Middle frontal gyrus (tissue), 1 donor: Measurements from ENCODE around the gene RARA.

Experiments
- DNase-seq: peaks from one replicate; pipeline ENCODE4 v3.0.0-alpha.2; 2015; ENCODE audit warnings: low spot score; ENCODE audit errors: extremely low spot score

The RARA gene

DNA sequence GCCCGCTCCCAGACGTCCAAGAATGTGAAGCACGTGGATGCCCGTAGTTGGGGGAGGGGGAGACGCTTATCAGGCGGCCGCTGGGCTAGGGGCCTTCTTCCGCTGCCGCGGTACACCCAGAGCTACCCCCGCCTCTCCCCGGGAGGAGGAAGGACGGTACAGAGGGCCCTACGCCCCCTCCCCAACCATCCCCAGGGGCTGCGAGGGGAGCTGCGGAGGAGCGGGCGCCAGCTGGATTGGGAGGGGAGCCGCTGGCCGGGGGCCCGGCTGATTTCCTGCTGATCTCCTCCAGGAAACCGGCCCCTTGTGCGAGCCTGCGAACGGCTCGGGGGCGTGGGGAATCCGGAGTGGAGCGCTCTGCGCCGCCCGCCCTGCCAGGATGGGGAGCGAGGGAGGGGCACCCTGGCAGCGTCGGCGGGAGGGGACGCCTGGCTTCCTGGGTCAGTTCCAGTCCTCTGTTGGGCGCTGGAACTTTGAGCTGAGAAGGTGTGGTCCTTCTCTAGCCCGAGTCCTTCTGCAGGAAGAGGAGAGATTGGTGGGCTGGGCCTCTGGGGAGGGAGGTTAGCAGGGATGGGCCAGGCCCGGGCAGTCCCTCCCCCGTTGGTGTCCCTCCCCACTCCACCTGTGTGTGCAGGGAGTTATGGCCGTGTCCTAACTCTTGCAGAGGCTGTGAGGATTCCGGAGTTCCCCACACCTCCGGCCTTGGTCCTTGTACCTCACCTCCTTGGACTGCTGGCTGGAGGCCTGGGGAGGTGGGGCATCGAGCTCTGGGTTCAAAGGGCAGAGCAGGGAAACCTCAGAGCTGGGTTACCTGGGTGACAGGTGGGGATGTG is 36.4 kb downstream of the RARA start:
- no peak for DNase-seq

DNA sequence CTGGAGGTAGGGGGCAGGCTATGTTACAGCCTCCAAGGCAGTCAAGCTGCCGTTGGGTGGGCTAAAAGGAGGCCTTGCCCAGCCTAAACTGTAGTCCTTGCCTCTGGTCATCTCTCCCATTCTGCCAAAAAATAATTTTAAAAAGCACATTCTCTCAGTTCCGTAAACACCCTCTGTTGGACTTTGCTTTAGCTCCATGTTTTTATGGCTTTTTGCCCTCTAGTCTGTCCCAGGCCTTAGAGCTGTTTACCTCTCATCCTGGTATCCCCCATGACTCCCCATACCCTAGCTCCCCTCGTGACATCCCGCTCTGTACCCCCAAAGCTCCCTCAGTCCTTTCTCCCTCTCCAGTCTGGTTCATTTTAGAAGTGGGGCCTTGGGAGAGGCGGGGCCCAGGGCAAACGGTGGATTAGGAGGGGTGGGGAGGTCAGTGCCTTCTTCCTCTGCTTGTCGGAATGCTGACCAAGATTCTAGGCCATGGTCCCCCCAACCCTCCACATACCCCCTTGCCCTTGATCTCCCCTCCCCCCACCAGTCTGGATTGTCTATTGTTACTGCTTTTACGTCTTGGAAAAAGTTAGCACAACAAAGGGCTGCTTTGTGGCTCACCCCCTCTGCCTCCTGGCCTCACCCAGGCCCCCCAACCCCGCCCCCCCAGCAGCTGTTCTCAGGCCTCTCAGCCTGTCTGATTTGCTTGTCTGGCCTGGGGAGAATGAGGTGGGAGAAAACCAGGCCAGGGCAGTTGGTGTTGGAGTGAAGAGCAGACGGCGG is 37.2 kb downstream of the RARA start:
- DNase-seq: no peak

DNA sequence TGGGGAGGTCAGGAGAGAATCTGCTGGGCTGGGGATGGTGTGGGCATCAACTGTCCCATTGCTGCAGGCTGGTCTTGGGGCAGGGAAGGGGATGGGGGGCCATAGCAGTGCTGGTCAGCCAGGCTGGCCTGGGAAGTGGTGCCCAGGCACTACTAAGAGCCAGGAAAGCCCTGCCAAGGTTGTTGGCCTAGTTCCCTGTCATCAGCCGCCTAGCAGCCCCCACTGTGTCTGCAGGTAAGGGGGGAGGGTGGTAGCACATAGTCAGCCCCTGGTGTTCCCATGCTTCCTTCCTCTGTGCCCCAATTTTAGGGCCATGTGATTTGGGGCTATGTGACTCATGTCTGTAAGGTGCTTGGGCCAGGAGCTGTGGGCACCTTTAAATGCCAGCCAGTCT is 37.8 kb downstream of the RARA start:
- DNase-seq: no peak

DNA sequence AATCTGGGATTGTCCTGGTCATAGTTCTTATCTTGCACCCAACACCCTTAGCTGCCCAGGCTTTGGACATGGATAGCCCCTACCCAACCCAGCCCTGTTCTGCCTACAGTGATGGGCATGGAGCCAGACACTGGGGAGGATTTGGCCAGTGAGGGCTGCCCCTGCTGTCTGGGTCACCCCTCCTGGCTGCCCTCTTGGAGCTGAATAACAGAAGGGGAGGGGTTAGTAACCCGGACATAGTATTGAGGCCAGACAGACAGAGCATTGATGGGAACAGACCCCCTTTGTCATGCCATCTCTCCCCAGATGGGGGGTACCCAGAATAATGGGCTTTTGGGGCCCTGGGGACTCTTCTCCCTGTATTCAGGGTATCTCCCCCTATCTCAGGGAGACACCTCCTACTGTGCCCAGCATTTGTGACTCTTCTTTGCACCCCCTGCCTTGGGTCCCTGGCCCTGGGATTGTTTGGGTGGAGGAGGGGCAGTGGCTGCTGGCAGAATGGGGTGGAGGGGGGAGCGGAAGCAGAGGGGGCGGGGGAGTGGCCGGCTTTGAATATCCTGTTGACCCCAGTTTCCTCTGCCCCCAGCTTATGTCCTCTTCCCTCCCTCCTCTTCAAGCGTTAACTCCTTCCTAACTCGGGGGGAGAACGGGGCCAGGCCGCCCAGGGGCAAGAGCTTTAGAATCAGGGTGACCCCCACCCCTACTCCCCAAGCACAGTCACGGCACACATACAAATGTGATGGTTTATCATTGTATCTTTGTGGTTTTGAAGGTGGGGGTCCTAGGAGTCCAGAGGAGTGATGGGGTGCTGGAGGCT is 38.5 kb downstream of the RARA start:
- no peak for DNase-seq

DNA sequence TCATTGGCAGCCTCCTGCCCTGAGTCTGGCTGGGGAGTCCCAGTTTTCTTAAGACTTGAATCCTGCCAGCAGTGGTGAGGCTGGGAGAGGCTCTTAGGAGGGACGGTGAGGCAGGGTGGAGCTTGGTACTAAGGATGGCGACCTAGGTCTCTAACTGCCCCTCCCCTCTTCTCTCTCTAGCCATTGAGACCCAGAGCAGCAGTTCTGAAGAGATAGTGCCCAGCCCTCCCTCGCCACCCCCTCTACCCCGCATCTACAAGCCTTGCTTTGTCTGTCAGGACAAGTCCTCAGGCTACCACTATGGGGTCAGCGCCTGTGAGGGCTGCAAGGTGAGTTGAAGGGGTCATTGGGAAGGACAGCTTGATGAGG is 39.1 kb downstream of the RARA start:
- no peak for DNase-seq

DNA sequence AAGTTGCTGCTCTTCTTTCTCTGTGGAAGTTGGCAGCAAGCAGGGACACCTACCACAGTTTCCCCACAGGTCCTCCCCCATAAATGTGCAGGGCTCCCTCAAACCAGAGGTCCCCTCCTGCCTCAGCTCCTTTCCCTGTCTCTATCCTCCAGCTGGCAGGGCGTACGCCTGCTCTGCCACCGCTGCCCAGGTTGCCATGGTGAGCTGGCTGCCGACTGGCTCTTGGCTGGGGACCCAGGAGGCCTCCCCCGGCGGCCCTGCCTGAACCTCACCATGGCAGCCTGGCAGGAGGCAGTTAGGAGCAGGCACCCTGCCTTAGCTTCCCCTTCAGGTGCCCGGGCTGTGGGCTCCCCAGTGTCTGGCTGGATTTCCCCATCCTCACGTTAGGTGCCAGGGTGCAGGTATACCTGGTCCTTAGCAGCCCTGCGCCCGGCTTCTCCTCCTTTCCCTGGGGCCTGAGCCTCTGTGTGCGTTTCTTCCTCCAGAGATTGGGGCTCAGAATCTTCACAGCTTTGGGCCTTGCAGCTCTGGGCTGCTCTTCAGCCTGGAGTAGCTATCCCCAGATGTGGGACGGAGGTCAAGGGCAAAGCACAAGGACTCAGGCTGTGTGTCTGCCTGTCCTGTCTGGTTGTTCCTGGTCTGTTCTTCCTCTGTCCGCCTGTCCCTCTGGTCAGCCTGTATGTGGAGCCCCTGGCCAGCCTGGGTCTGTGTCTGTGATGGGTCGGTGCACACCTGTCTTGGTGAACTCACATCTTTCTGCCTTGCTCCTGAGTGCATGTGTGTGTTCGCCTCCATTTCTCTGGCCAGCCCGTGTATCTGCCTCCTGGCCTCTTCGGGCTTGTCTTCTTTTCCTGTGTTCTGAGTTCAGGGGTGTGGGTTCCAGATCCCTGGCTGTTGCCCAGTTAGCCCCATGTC is 39.8 kb downstream of the RARA start:
- no peak for DNase-seq

DNA sequence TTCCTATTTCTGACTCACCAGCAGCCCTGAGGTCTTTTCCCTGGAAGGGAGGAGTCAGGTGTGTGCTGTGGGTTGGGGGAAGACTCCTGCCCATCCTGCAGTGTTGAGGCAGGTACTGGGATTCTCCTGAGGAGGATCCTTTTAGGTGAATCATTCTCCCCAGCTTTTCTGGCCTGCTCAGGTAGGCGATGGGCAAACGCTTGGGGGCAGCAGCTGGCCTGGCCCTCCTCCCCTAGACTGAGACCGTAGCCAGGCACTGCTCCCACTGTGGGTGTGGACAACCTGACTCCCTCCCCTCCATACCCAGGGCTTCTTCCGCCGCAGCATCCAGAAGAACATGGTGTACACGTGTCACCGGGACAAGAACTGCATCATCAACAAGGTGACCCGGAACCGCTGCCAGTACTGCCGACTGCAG is 40.5 kb downstream of the RARA start:
- DNase-seq: no peak

DNA sequence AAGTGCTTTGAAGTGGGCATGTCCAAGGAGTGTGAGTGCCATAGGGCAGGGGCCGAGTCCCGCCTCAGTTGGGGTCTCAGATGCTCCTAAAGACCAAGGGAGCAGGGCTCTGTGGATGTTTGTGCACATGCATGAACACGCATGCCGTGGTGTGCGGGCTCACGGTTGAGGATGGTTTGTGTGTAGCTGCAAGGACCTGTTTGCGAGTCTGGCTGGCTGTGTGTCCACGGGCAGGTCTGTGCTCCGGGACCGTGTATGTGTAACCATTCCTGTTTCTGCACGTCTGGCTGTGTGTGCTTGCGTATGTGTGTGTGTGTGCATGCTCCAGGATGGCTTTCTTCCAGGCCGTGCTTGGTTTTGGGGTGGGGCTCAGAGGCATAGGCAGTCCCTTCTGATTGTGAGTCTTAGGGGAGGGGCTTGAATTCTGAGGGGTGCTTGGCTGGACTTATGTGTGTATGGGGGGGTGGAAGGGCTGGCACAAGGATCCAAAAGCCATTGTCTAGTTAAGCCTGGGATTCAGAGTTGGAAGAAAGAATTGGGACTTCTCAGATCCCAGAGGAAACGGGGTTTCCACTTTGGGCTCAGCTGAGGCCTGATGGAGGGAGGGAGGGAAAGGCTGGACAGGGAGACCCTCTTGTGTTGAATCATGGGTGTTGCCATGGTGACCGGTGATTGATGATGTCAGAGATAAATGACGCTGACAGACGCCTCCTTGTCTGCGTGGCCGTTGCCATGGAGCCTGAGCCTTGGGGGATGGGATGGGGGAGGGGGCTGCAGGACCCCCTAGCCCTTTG is 41.1 kb downstream of the RARA start:
- no peak for DNase-seq

DNA sequence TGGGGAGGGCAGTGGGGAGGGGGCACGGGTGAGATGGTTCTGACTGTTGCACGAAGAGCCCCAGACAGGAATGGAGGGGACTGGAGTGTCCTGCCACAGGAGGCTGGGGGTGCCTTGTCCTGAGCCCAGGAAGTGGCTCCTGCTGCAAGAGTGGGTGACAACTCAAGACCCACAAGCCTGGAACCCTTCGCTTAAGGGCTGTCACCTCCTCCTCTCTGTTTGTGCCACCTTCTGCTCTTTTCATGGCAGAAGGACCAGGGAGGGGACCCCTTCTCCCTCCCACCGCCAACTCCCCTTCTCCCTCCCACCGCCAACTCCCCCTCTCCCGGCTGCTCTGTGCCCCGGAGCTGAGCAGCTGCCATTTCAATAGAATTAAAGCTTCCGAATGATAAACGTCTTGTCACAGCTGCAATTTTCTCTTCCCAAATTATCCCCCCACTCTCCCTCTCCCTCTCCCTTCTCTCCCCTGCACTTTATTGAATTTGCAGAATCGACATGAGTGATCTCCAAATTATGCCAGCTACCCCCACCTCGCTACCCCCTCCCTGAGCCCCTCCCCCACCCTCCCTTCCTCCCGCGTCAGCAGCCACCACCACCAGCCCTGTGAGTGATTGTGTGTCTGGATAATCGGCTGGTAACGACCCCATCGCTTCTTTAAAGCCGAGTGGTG is 41.8 kb downstream of the RARA start:
- DNase-seq: no peak

DNA sequence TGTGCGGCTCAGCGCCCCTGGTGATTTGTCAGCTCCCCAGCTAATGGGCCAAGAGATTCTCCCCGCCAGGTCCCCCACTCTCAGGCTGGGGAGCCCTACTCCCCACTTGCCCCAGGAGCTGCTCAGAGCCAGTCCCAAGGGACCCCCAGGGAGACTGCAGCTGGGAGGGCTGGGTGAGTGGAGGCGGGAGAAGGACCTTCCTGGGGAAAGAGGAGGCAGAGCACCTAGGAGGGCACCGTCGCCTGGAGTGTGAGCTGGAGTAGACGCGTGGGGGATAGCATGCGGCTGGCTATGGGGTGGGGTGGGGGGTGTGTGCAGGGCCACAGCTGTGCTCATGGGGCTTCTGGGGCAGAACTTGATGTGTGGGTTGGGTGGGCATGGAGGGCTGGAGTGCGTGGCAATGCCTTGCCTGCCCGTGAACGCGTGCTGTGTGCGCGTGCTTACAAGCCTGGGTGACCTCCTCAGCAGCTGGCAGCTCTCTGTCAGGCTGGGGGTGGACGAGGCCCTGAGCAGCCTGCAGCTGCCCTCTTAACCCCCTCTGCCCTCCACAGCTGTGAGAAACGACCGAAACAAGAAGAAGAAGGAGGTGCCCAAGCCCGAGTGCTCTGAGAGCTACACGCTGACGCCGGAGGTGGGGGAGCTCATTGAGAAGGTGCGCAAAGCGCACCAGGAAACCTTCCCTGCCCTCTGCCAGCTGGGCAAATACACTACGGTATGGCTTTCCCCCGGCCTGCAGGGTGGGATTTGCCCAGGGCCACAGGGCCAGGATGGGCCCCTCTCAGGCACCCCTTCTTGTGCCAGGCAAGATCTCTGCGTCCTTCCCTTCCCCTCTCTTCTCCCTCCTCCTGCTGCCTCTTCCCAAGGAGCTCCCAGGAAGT is 42.6 kb downstream of the RARA start:
- no peak for DNase-seq

DNA sequence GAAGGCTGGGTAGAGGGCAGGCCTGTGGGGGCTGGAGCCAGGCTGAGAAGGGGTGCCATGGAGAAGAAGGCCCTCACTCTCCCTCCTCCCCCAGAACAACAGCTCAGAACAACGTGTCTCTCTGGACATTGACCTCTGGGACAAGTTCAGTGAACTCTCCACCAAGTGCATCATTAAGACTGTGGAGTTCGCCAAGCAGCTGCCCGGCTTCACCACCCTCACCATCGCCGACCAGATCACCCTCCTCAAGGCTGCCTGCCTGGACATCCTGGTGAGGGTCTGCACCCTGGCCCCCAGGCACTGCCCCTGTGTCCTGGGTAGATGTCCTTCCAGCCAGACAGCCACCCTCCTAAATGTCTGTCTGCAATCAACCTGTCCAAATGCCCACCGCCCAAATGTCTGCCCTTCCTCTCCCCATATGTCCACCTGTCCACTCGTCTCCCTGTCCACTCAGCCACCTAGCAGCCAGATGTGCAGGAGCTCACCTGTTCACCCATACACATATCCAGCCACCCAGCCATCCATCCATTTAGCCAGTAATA is 43.3 kb downstream of the RARA start:
- DNase-seq: no peak

DNA sequence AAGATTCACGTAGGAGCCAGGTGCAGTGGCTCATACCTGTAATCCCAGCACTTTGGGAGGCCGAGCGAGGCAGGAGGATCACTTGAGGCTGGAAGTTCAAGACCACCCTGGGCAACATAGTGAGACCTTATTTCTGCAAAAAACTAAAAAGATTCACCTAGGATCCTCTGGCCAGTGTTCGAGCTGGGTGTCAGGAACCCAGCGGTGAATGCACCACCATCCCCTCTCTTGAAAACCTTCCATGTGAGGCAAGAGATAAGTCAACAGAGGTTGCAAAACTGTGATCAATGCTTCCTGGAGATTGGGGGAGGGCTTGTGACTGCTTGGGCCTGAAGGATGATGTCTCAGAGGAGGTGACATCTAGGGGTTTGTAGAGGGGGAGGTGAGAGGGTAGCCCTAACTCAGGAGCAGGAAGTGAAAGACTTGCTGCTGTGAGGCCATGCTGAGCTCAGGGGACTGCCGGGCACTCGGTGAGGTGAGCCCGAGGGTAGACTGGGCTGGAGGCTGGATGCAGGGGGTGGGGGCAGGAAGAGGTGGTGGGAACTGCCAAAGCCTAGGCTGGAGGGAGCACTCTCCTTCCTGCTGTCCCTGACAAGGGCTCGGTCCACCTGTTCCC is 43.9 kb downstream of the RARA start:
- no peak for DNase-seq

DNA sequence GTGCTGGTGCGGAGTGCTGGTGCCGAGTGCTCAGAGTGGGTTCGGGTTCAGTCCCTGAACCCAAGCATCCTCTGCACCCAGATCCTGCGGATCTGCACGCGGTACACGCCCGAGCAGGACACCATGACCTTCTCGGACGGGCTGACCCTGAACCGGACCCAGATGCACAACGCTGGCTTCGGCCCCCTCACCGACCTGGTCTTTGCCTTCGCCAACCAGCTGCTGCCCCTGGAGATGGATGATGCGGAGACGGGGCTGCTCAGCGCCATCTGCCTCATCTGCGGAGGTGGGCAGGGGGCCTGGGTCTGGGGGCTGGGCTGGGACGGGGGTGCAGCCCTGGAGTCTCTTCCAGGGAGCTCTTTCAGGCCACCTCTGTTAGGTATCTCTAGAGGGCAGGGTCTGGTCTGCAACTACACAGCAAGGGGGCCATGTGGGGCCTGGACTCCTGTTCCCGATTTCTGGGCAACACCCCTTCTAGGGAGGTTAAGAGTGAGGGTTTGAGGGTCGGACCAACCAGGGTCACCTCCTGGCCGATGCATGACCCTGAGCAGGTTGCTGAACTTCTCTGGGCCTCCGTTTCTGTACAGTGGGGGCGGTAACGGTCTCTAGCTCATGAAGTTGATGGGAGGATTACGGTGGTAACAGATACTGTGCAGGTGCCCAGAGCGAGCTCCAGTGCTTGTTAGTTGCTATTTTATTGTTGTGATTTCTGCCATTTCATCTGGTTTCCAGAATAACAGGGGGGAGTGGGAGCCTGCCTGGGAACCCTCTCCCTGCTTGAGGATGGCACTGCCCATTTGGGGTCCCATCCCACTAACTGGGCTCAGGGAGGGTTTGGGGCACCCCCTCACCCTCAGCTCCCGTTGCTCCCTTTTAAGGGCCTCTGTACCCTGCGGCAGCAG is 45.5 kb downstream of the RARA start:
- DNase-seq: no peak

DNA sequence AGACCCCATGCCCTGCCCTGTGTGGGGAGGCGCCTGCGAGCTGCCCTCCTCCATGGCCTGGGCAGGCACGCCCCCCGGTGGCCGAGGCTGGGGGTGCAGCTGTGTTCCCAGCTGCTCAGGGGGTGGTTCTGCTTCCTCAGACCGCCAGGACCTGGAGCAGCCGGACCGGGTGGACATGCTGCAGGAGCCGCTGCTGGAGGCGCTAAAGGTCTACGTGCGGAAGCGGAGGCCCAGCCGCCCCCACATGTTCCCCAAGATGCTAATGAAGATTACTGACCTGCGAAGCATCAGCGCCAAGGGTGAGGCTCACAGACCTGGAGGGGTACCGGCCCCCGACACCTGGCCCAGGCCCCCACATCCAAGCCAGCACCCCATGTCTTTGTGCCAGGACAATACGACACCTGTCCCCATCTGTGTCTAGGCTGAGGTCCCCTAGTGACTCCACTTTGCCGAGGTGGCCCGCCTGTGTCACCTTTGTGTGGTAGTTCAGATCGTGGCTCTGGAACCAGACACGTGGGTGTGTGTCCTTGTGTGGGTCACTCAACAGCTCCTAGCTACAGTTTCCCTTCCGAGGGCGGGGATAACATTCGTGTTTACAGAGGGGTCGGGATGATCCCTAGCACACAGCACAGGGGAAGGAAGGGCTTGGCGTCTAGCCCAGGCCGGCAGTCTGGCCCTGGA is 46.3 kb downstream of the RARA start:
- no peak for DNase-seq

DNA sequence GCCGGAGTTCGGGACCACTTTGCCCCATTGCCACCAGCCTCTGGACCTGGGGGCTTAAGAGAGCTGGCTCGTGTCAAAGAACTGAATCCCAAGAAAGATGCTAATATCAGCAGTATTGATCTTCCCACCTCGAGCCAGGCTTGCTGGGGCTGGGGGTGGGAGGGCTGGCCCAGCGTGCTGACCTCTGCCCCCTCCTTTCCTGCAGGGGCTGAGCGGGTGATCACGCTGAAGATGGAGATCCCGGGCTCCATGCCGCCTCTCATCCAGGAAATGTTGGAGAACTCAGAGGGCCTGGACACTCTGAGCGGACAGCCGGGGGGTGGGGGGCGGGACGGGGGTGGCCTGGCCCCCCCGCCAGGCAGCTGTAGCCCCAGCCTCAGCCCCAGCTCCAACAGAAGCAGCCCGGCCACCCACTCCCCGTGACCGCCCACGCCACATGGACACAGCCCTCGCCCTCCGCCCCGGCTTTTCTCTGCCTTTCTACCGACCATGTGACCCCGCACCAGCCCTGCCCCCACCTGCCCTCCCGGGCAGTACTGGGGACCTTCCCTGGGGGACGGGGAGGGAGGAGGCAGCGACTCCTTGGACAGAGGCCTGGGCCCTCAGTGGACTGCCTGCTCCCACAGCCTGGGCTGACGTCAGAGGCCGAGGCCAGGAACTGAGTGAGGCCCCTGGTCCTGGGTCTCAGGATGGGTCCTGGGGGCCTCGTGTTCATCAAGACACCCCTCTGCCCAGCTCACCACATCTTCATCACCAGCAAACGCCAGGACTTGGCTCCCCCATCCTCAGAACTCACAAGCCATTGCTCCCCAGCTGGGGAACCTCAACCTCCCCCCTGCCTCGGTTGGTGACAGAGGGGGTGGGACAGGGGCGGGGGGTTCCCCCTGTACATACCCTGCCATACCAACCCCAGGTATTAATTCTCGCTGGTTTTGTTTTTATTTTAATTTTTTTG is 47.1 kb downstream of the RARA start:
- no peak for DNase-seq
